Measurements from ENCODE around the gene ERC2. TPM values are rescaled to one million over a fixed set of nuclear protein-coding genes. Genes with fewer than 3 reads are reported as not detected.

ERC2 gene
- total and polyA plus RNA-seq, 2 of the 8 experiments (the other 6 are each of a cell fraction or from before 2014, with no cell fraction given): 16.4 to 22.8 TPM

DNA sequence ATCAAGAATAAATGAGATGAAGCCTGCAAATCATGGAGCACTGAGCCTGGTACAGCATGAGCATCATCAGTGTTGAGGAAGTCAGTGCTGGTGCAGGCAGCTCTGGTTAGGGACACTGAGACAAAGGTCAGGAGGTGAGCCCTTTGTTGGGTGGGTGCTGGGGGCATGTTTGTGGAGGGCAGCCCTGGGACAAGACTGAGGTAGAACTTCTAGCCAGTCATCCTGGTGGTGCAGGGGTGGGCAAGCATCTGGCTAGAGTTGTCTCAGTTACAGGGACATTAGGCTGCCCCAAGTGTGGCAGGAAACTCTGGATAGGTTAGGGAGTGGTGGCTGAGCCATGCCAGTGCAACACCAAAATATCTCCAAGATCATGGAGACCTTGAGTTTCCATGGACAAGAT lies 1008.4 kb downstream of the ERC2 start (continued):
- no peak for TF ChIP-seq CREB1 (IDR thresholded peaks at IDR 0.05)
- no peak for TF ChIP-seq SIX5 (IDR thresholded peaks at IDR 0.05; ENCODE audit: low read depth, low read length)
- TF ChIP-seq NANOG (IDR thresholded peaks at IDR 0.05; ENCODE audit: insufficient read depth, low read depth, low read length, poor library complexity, severe bottlenecking): no peak
- no peak for TF ChIP-seq RFX5 (IDR thresholded peaks at IDR 0.05; ENCODE audit: borderline replicate concordance, low read depth, low read length)

Small RNAs within 50 kb of the gene (microRNA-seq; reads per million reads assigned to microRNA genes)
- gene MIR3938 (ENCODE audit: borderline microRNAs expressed in 2 of 2, borderline number of aligned reads in 2 of 2, borderline replicate concordance in 1 of 2): 0.20 to 0.46 reads per million in 2 experiments

Small RNAs within 50 kb of the gene (small RNA-seq; reads per million reads assigned to genes)
- gene MIR3938 (ENCODE audit: insufficient read depth) (26.6 reads per million, percentile 94 among the genes with 10 or more reads in this experiment), gene RNA5SP133 (ENCODE audit: insufficient read depth) (not detected)

Other genes with a start within 250 kb of the ERC2 start
- gene CCDC66, start 88.7 kb upstream of the ERC2 start, total RNA-seq (2021; fragmentation: NEBNext Ultra II Directional; extraction: Animal tissue kit (Norgen Biotek cat#: 25700)): 24.3 and 29.3 TPM in 2 replicates
- 4.5 and 9.6 TPM in 2 replicates for gene CCDC66, start 88.7 kb upstream of the ERC2 start, polyA plus RNA-seq (2011; rRNA removed)
- gene TASOR, start 214.8 kb upstream of the ERC2 start, total RNA-seq (2021; fragmentation: NEBNext Ultra II Directional; extraction: Animal tissue kit (Norgen Biotek cat#: 25700)): 40.1 and 45.5 TPM in 2 replicates
- gene TASOR, start 214.8 kb upstream of the ERC2 start, polyA plus RNA-seq (2011; rRNA removed): 7.8 and 12.2 TPM in 2 replicates

All from H1 (cell line).